Measurements from ENCODE around the gene ITGA1.

Gene ITGA1

GRCh38 chr5:52895075-52895474 lies 107.4 kb downstream of the ITGA1 start:
- DNase-seq (ENCODE audit: low read depth in 2 of 2, low spot score in 1 of 2) = no peak

GRCh38 chr5:52895572-52896413 lies 108.1 kb downstream of the ITGA1 start:
- DNase-seq (ENCODE audit: low read depth in 2 of 2, low spot score in 1 of 2) = no peak

GRCh38 chr5:52896534-52897237 lies 109.0 kb downstream of the ITGA1 start:
- DNase-seq (ENCODE audit: low read depth in 2 of 2, low spot score in 1 of 2) = no peak

GRCh38 chr5:52897238-52897614 lies 109.5 kb downstream of the ITGA1 start:
- no peak for DNase-seq (ENCODE audit: low read depth in 2 of 2, low spot score in 1 of 2)

GRCh38 chr5:52898961-52899680 lies 111.4 kb downstream of the ITGA1 start:
- DNase-seq (ENCODE audit: low read depth in 2 of 2, low spot score in 1 of 2) = no peak

GRCh38 chr5:52903142-52903541 lies 115.4 kb downstream of the ITGA1 start:
- no peak for DNase-seq (ENCODE audit: low read depth in 2 of 2, low spot score in 1 of 2)

- no peak for DNase-seq (ENCODE audit: low read depth in 2 of 2, low spot score in 1 of 2)
These were observed 118.6 kb downstream of the ITGA1 start for GRCh38 chr5:52906343-52906742.

- no peak for DNase-seq (ENCODE audit: low read depth in 2 of 2, low spot score in 1 of 2)
These were observed 119.1 kb downstream of the ITGA1 start for GRCh38 chr5:52906845-52907244.

- DNase-seq (ENCODE audit: low read depth in 2 of 2, low spot score in 1 of 2) = no peak
These were observed 121.5 kb downstream of the ITGA1 start for GRCh38 chr5:52909192-52909591.

- no peak for DNase-seq (ENCODE audit: low read depth in 2 of 2, low spot score in 1 of 2)
These were observed 122.4 kb downstream of the ITGA1 start for GRCh38 chr5:52910071-52910470.

- peak; percentile 4 to 18 for DNase-seq (ENCODE audit: low read depth in 2 of 2, low spot score in 1 of 2)
These were observed 127.6 kb downstream of the ITGA1 start for GRCh38 chr5:52915176-52915875.

- DNase-seq (ENCODE audit: low read depth in 2 of 2, low spot score in 1 of 2) = no peak
These were observed 133.2 kb downstream of the ITGA1 start for GRCh38 chr5:52920929-52921328.

GRCh38 chr5:52922384-52922783 lies 134.7 kb downstream of the ITGA1 start:
- no peak for DNase-seq (ENCODE audit: low read depth in 2 of 2, low spot score in 1 of 2)

- DNase-seq (ENCODE audit: low read depth in 2 of 2, low spot score in 1 of 2) = no peak
These were observed 136.7 kb downstream of the ITGA1 start for GRCh38 chr5:52924456-52924855.

GRCh38 chr5:52925001-52925400 lies 137.3 kb downstream of the ITGA1 start:
- no peak for DNase-seq (ENCODE audit: low read depth in 2 of 2, low spot score in 1 of 2)

- no peak for DNase-seq (ENCODE audit: low read depth in 2 of 2, low spot score in 1 of 2)
These were observed 141.0 kb downstream of the ITGA1 start for GRCh38 chr5:52928689-52929088.

GRCh38 chr5:52938226-52938625 lies 150.5 kb downstream of the ITGA1 start:
- no peak for DNase-seq (ENCODE audit: low read depth in 2 of 2, low spot score in 1 of 2)

- no peak for DNase-seq (ENCODE audit: low read depth in 2 of 2, low spot score in 1 of 2)
These were observed 155.6 kb downstream of the ITGA1 start for GRCh38 chr5:52943285-52943684.

- no peak for DNase-seq (ENCODE audit: low read depth in 2 of 2, low spot score in 1 of 2)
These were observed 156.1 kb downstream of the ITGA1 start for GRCh38 chr5:52943808-52944207.

- no peak for DNase-seq (ENCODE audit: low read depth in 2 of 2, low spot score in 1 of 2)
These were observed 157.3 kb downstream of the ITGA1 start for GRCh38 chr5:52945040-52945439.

GRCh38 chr5:52947208-52947607 lies 159.5 kb downstream of the ITGA1 start:
- no peak for DNase-seq (ENCODE audit: low read depth in 2 of 2, low spot score in 1 of 2)

All from stimulated activated CD8-positive, alpha-beta memory T cell treated with anti-CD3 and anti-CD28 coated beads, Interleukin-4, amount 100 ng/mL, for 4 hours (primary cell).